Stimulated activated CD4-positive, alpha-beta T cell treated with anti-CD3 and anti-CD28 coated beads, Interleukin-12 subunit alpha, Interleukin-12 subunit beta, amount 100 ng/mL, for 24 hours (primary cell): ENCODE results near the gene SYPL1.
A peak's percentile ranks its signal among the peaks of the same experiment; 100 is the strongest.
"Not testable (repeated sequence)": the region's sequence is repeated elsewhere in the genome, so short reads cannot be mapped to it uniquely, and the experiment has no call there.

Source experiments
- DNase-seq, 2 experiments: peaks; one replicate each; pipeline ENCODE4 v3.0.0-alpha.2; 2020; ENCODE audit warnings: low read depth in 2 of 2

SYPL1 gene

DNA sequence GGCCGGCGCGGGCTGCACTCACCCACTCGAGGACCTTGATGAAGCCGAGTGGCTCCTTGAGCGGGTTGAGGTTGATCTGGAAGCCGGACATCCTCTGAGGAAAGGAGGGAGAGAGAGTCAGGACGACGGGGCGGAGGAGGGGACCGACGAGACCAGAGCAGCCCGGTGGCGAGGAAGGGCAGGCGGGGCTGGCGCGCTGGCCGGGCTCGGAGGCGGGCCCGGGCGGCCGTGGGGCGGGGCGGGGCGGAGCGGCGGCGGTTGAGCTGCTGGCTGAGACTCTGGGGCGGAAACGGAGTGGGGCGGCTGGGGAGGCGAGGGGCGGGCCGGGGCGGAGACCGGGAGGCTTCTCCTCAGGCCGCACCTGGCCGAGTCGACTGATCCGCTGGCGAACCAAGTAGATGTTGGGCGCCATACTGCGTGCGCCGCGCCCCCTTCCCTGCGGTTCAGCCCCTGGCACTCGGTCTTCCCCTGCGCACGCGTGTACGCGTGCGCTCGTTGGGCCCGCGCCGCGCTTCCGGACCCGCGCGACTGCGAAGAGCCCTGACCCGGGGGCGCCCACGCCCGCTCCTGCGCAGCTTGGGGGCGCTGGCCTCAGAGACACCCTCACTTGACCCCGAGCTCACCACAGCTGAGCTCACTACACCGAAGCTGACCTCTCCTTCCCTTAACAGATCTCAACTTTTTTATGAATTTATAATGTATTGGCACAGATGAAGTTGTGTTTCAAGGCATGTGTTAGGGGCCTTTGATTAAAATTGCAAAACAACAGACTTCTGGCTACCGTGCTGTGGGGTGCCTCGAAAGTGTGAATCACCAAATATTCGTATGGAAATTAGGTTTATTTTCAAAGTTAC is at the start of gene SYPL1:
Gene SYPL1 (minus strand): TSS at position 195 of the 854 bp plus-strand sequence. CDS start 104 bp downstream, at position 91.
- peak; percentile 85 to 88 for DNase-seq

DNA sequence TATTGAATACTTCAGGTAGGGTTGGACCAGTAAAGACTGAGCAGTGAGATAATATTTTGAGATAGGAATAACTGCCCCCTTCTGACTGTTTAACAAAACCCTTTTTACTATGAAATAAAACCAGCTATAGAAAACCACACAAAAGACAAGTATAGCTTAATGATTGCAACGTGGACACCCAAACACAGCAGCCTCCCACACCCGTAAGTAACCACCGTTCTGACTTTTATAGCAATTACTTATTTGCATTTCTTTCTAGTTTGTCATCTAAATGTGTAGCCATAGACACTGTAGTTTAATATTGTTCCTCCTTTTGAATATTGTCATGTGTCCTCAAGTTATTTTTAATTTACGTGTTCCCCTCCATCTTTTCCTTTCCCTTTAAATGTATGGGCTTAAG is 42.9 kb upstream of the SYPL1 start:
- no peak for DNase-seq

DNA sequence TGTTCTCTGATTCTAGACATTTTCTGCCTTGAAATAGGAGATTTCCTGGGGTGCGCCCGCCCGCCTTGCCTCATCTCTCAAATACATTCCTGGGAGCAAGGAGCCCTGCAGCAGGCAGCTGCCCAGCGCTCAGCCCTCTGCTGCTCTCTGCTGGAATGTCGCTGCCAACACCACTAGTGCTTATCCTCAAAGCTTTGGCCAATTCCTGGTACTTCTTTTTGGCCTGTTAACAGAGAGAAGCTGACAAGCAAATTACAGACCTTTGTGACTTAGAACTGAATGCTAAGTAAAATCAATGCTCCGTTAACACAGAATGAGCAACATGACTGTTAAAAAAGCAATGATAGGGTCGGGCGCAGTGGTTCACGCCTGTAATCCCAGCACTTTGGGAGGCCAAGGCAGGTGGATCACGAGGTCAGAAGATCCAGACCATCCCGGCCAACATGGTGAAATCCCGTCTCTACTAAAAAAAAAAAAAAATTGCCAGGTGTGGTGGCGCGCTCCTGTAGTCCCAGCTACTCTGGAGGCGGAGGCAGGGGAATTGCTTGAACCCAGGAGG is 41.9 kb upstream of the SYPL1 start:
- peak; percentile 47 to 64 for DNase-seq

- DNase-seq: no peak
These were observed 40.2 kb upstream of the SYPL1 start for GRCh38 chr7:106152313-106152665.

- no peak for DNase-seq
These were observed 39.6 kb upstream of the SYPL1 start for GRCh38 chr7:106151459-106152312.

DNA sequence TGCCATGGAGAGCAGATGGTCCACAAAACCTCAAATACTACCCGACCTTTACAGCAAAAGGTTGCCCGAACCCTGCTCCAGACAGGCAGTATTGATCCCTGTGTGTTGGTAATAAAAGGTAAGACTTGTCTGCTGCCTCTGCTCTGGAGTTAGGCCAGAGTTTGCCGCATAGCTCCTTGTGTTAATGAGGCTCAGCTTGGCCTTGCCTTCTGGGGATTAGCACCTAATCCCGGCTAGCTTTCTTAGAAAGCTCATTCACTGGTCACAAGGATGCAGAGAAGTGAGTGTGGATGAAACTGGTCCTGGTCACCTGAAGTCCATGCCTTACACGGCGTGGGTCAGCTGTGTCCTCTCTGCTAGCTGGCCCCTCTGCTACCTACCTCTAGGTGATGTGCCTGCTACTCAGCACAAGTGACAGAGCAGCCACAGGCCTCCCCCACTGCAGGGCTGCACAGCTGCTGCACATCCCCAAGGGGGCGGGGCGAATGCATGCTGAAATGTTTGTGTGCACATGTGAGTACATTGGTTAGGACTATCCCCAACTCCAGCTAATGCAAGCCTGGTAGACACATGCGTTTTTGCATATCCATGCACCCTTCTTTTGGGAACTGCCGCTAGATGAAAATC is 31.7 kb upstream of the SYPL1 start:
- no peak for DNase-seq

- no peak for DNase-seq
These were observed 30.0 kb upstream of the SYPL1 start for GRCh38 chr7:106142136-106142535.

DNA sequence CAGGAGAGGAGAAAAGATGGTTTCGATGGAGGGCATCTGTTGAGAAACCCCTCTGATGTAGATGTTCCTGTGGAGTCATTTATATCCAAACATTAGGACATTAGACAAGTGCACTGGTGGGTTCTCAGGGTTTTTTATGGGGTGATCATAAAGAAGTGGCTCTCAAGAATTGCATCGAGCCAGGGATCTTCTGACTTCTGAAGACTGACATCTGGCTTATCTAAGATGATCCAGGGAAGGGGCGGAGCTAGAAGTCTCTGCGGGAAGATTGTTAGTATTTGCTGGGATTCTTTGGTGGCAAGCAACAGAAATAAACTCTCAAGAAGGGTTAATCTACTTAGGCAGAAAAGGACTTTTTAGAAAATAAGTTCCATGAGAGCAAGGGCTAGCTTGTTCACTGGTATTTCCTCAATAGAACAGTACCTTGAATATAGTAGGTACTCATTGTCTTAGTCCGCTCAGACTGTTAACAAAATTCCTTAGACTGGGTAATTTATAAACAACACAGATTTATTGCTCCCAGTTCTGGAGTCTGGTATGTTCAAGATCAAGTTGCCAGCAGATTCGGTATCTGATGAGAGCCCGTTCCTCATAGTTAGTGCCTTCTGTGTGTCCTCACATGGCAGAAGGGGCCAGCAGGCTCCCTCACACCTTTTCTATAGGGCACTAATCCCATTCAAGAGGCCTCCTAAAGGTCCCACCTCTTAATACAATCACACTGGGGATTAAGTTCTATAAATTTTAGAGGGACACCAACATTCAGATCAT is 28.5 kb upstream of the SYPL1 start:
- DNase-seq: no peak

DNA sequence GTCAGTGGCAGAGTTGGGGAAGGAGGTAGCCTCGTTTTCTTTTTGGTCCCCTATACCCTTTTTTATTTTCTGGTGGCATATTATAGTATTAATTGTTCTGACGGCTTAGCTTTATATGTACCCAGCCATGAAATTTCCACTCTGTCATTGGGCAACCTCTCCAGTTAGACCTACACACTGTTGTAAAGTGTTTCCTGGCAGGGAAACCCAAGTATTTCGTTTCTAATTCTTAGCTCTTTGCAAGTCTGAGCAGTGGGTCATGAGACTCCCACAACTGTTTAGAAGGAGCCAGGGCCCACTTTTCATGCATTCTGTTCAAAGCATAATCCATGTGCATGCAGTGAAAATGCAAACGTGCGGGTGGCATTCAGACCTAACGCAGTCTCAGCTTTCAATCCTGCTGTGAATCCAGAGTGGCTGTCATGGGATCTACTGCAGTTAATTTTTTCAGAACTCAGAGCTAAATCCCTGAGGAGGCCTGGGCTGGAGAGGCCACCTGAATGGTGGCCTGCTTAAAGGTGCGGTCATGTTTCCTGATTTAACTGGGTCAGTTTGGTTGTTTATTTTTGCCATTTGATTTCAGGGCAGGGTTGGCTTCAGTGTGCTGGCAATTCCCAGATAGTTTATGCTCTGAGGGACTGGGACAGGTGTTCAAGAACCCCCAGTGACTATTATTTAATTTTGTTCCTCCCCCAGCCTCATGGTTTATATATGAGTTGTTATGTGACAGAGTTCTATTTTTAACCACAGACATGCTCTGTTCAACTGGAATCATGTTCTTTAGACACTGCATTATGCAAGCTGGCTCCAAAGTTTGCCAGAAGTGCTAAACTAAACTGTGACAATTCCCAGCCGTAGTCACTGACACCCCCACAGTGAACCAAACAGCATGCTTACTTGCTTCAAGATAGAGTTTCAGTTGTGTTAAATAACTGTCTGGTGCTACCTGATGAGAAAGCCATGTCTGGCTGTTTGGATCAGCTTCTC is 27.4 kb upstream of the SYPL1 start:
- DNase-seq: no peak

GRCh38 chr7:106138776-106139175 is 26.7 kb upstream of the SYPL1 start:
- DNase-seq: no peak

DNA sequence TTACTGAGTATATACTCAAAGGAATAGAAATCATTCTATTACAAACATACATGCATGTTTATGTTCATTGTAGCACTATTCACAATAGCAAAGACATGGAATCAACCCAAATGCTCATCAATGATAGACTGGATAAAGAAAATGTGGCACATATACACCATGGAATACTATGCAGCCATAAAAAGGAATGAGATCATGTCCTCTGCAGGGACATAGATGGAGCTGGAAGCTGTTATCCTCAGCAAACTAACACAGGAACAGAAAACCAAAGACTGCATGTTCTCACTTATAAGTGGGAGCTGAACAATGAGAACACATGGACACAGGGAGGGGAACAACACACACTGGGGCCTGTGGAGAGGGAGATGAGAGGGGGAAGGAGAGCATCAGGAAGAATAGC is 26.1 kb upstream of the SYPL1 start:
- DNase-seq: not testable (repeated sequence)

DNA sequence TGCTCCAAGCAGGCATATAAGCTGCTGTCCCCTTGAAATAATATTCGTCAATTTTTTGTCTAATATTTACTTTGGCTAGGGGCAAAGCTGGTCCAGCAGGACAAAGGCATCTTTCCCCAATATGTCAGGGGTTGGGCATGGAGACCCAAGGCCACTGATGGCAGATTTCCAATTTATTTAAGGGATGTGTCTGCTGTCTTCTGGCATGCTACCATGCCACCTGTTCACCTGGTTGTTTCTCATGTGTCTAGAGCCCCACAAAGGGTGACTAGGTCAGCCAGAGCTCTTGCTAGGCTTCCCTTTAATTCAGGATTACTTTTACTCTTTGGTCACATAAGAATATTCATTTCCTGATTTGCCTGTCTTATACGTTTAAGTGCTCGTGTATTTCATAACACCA is 22.1 kb upstream of the SYPL1 start:
- DNase-seq: no peak

- DNase-seq: no peak
These were observed 17.2 kb upstream of the SYPL1 start for GRCh38 chr7:106129291-106129690.

- DNase-seq: no peak
These were observed 16.7 kb upstream of the SYPL1 start for GRCh38 chr7:106128836-106129235.

GRCh38 chr7:106127984-106128780 is 16.1 kb upstream of the SYPL1 start:
- no peak for DNase-seq

DNA sequence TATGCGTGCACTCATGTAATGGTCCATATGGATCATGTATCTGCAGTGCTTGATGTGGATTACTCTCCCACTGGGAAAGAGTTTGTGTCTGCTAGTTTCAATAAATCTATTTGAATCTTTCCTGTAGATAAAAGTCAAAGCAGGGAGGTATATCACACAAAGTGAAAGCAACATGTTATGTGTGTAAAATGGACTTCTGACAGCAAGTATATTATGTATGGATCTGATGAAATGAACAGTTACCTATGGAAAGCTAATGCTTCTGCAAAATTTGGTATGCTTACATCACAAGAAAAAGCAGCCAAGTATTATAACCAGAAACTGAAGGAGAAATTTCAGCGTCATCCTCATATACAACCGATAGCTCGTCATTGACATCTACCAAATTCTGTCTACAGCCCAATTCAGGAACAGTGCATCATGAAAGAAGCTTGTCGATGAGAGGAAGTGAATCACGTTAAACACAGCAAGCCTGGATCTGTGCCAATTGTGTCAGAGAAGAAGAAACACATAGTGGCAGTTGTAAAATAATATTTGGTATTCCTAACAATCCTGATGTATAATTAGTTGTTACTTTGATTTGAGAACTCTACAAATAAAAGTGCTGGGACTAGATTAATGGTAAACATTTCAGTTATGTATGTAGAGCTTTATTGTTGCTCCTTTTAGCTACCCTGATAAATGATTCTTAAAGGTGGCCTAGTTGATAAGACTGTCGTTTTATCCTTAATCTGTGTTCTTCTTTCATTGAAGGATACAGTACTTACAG is 14.2 kb upstream of the SYPL1 start:
- no peak for DNase-seq

- no peak for DNase-seq
These were observed 13.3 kb upstream of the SYPL1 start for GRCh38 chr7:106125417-106125816.

DNA sequence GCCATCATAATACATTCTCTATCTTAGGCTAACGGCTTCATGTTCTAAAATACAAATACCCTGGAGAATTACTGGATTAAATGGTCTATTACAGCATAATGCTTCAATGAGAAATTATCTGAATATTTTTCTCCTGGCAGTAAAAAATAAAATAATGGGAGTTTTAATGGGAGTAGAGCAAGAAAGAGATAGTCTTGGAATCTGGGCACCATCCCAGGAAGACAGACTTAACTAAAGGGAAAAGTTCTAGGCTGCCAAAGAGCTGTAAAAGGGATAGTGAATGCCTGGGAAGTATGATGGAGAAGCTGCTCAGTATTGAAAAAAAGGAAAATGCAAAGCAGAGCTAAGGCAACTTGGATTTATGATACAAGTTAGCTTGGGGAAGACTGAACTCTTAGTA is 12.1 kb upstream of the SYPL1 start:
- no peak for DNase-seq

GRCh38 chr7:106122713-106123112 is 10.6 kb upstream of the SYPL1 start:
- DNase-seq: no peak
